Measurements from ENCODE around the gene LRP10. TPM values are rescaled to one million over a fixed set of nuclear protein-coding genes. Genes with fewer than 3 reads are reported as not detected.

LRP10 gene
- total and polyA plus RNA-seq, 2 experiments from 2014 or later, result 56.2 to 117 TPM

DNA sequence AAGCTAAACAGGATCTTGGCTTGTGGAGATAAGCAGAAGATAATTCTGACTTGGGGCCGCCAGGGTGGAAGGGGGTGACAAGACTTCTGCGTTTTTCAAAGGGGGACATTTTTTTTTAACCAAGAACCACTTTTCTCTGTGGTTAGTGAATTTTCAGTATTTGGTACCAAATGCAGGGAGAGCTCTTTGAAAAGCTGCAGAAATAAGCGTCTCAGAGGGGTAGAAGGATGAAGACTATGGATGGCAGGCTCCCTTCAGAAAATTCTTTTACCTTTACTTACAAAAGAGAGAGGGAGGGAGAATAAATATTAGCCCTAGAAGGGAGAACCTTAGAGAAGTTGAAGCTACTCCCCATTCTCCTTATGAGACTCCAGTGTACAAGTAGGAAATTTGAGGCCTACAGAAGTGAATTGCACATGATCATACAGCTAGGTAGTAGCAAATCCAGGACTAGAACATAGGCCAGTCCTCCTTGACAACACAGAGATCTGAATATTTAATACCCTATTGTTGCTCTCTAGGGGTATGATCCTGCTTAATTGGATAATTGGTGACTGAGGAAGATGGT, 41.0 kb upstream of the LRP10 start:
- Histone ChIP-seq H3K4me2 (peak overlapping the region; percentile 88), H3K36me3 (replicated peaks; ENCODE audit: insufficient read depth, low read depth) (no peaks in the 10 kb centered on the region), H3K9me3 (ENCODE audit: low read depth) (no peaks in the 10 kb centered on the region), H4K20me1 (ENCODE audit: insufficient read depth, poor library complexity, severe bottlenecking) (no peaks in the 10 kb centered on the region), H3K27ac (peak overlapping the region; percentile 87), H2AFZ (peak overlapping the region; percentile 77), H3K79me2 (peaks cover 22% of the 10 kb centered on the region), H3K4me1 (ENCODE audit: insufficient read depth) (no peaks in the 10 kb centered on the region), H3K27me3 (no peaks in the 10 kb centered on the region), H3K4me3 (peak overlapping the region; percentile 93), H3K9me2 (replicated peaks; ENCODE audit: insufficient read depth) (no peaks in the 10 kb centered on the region)
- DNase-seq (ENCODE audit: low spot score), result no peak
- WGBS (ENCODE audit: low lambda C conversion rate, missing lambda C conversion rate), result 25% methylated on average over 3 of the region's 3 CpGs
- TF ChIP-seq, protein P1, sequence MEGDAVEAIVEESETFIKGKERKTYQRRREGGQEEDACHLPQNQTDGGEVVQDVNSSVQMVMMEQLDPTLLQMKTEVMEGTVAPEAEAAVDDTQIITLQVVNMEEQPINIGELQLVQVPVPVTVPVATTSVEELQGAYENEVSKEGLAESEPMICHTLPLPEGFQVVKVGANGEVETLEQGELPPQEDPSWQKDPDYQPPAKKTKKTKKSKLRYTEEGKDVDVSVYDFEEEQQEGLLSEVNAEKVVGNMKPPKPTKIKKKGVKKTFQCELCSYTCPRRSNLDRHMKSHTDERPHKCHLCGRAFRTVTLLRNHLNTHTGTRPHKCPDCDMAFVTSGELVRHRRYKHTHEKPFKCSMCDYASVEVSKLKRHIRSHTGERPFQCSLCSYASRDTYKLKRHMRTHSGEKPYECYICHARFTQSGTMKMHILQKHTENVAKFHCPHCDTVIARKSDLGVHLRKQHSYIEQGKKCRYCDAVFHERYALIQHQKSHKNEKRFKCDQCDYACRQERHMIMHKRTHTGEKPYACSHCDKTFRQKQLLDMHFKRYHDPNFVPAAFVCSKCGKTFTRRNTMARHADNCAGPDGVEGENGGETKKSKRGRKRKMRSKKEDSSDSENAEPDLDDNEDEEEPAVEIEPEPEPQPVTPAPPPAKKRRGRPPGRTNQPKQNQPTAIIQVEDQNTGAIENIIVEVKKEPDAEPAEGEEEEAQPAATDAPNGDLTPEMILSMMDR (IDR thresholded peaks at IDR 0.05; ENCODE audit: poor library complexity), result no peak
- no peak for TF ChIP-seq EZH2 (IDR thresholded peaks at IDR 0.05; ENCODE audit: borderline replicate concordance)

DNA sequence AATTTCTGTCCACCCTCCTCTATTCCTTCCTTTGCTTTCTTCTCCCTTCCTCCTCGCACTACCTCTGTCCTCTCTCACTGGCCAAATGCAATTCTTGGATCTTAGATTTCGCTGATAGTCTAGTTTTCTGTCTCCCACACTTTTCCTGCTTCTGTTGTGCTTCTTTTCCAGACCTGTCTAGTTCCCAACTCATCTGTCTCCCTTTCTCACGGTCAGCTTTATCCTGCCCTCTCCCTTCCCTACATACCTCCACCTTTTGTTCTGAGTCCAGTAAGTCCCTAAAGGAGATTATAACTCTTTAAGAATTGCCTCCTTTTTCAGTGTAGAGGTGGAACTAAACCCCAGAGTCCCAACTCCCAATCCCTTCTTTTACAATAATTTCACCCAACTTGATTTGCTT, 36.0 kb upstream of the LRP10 start:
- WGBS (ENCODE audit: low lambda C conversion rate, missing lambda C conversion rate), result 83% methylated on average over 3 of the region's 3 CpGs
- Histone ChIP-seq H3K4me3 (no peak overlapping the region), H3K27me3 (no peaks in the 10 kb centered on the region), H3K79me2 (peaks cover 56% of the 10 kb centered on the region), H3K4me1 (ENCODE audit: insufficient read depth) (peaks cover 15% of the 10 kb centered on the region), H3K36me3 (replicated peaks; ENCODE audit: insufficient read depth, low read depth) (no peaks in the 10 kb centered on the region), H4K20me1 (ENCODE audit: insufficient read depth, poor library complexity, severe bottlenecking) (peaks cover 13% of the 10 kb centered on the region), H3K27ac (peak overlapping the region; percentile 98), H2AFZ (no peak overlapping the region), H3K4me2 (peak overlapping the region; percentile 88), H3K9me3 (ENCODE audit: low read depth) (no peaks in the 10 kb centered on the region), H3K9me2 (replicated peaks; ENCODE audit: insufficient read depth) (no peaks in the 10 kb centered on the region)
- TF ChIP-seq EZH2 (IDR thresholded peaks at IDR 0.05; ENCODE audit: borderline replicate concordance), result no peak
- TF ChIP-seq, protein P1 (IDR thresholded peaks at IDR 0.05; ENCODE audit: poor library complexity), result no peak
- TF ChIP-seq EZH2phosphoT487 (IDR thresholded peaks at IDR 0.05; ENCODE audit: low read depth, severe bottlenecking, unreplicated experiment), result no peak
- DNase-seq (ENCODE audit: low spot score), result no peak

DNA sequence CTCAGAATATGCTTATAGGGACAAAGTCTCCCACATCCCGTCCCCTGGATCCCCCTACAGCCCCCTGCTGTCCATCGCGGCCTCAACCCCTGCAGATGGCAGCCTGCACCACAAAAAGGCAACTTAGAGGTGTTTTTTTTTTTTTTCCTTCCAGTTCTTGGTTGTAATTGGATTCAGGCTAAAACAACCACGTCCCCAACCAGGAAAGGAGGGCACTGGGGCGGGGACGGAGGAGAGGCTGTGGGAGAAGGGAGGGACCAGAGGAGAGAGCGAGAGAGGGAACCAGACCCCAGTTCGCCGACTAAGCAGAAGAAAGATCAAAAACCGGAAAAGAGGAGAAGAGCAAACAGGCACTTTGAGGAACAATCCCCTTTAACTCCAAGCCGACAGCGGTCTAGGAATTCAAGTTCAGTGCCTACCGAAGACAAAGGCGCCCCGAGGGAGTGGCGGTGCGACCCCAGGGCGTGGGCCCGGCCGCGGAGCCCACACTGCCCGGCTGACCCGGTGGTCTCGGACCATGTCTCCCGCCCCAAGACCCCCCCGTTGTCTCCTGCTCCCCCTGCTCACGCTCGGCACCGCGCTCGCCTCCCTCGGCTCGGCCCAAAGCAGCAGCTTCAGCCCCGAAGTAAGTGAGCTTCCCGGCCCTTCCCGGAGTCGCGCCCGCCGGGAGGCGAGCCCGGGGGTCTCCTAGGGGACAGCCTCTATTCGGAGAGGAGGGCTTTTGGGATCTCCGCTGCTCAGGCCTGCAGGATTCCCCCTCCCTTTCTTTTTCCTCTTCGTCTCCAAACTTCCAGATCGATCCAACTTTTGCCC, 35.0 kb upstream of the LRP10 start, which contains the start of gene MMP14:
MMP14 (plus strand) TSS at position 285 of the 813 bp plus-strand sequence; CDS start at position 518, 233 bp downstream.
- Histone ChIP-seq H3K79me2 (peaks cover 56% of the 10 kb centered on the region), H2AFZ (peak within 1 kb of the TSS; percentile 49), H3K27ac (peak within 1 kb of the TSS; percentile 98), H3K4me1 (ENCODE audit: insufficient read depth) (peaks cover 15% of the 10 kb centered on the region), H3K9me2 (replicated peaks; ENCODE audit: insufficient read depth) (no peaks in the 10 kb centered on the region), H3K4me3 (peak within 1 kb of the TSS; percentile 89), H3K9me3 (ENCODE audit: low read depth) (no peaks in the 10 kb centered on the region), H3K4me2 (peak within 1 kb of the TSS; percentile 88), H3K27me3 (no peaks in the 10 kb centered on the region), H4K20me1 (ENCODE audit: insufficient read depth, poor library complexity, severe bottlenecking) (peaks cover 17% of the 10 kb centered on the region), H3K36me3 (replicated peaks; ENCODE audit: insufficient read depth, low read depth) (no peaks in the 10 kb centered on the region)
- TF ChIP-seq, protein P1 (IDR thresholded peaks at IDR 0.05; ENCODE audit: poor library complexity), result peak; percentile 68
- TF ChIP-seq EZH2phosphoT487 (IDR thresholded peaks at IDR 0.05; ENCODE audit: low read depth, severe bottlenecking, unreplicated experiment), result no peak
- no peak for TF ChIP-seq EZH2 (IDR thresholded peaks at IDR 0.05; ENCODE audit: borderline replicate concordance)
- WGBS (ENCODE audit: low lambda C conversion rate, missing lambda C conversion rate), result 1% methylated on average over 41 of the region's 46 CpGs
- DNase-seq (ENCODE audit: low spot score), result peak; percentile 87

Measured in hepatocyte (in vitro differentiated cells).